CD14-positive monocyte (primary cell): Measurements from ENCODE around the gene GLI3. TPM values are rescaled to one million over a fixed set of nuclear protein-coding genes. Genes with fewer than 3 reads are reported as not detected.

ENCODE experiments used
- DNase-seq, 3 donors: peaks; one replicate each; pipeline ENCODE4 v3.0.0-alpha.2; 2011 to 2022
- H2AFZ ChIP-seq: 2 replicates; pipeline ENCODE4 v1.6.0; 2012; ENCODE audit warnings: mild to moderate bottlenecking, low read depth, low read length, inconsistent platforms; ENCODE audit not compliant: insufficient read depth, poor library complexity, severe bottlenecking
- H3K27ac ChIP-seq, 2 donors: 1 replicate in 1 of 2; 2 replicates in 1 of 2; pipeline ENCODE4 v1.5.1; 2012 to 2013; ENCODE audit warnings: low read length in 2 of 2, control low read depth in 1 of 2, inconsistent platforms in 1 of 2, low read depth in 1 of 2, mild to moderate bottlenecking in 1 of 2
- H3K27me3 ChIP-seq, 2 donors: one replicate each; pipeline versions ENCODE4 v1.6.0 to v1.6.1; 2011 to 2013; ENCODE audit warnings: low read length in 2 of 2; ENCODE audit not compliant: control insufficient read depth in 2 of 2, insufficient read depth in 2 of 2
- H3K36me3 ChIP-seq, 2 donors: replicated peaks in 1 of 2; 1 replicate in 1 of 2; 2 replicates in 1 of 2; pipeline versions ENCODE4 v1.5.1 to v1.6.1; 2012 to 2013; ENCODE audit warnings: low read length in 2 of 2, control low read depth in 1 of 2, inconsistent platforms in 1 of 2, mild to moderate bottlenecking in 1 of 2; ENCODE audit not compliant: insufficient read depth in 2 of 2, control insufficient read depth in 1 of 2
- H3K4me1 ChIP-seq, 2 donors: 1 replicate in 1 of 2; 2 replicates in 1 of 2; pipeline versions ENCODE4 v1.5.1 to v1.6.1; 2012 to 2013; ENCODE audit warnings: low read length in 2 of 2, control low read depth in 1 of 2, inconsistent platforms in 1 of 2, mild to moderate bottlenecking in 1 of 2, moderate library complexity in 1 of 2; ENCODE audit not compliant: insufficient read depth in 2 of 2, control insufficient read depth in 1 of 2
- H3K4me2 ChIP-seq: replicated peaks from 2 replicates; pipeline ENCODE3; 2012; ENCODE audit warnings: low read length, moderate library complexity, mild to moderate bottlenecking; ENCODE audit not compliant: poor library complexity, severe bottlenecking; ENCODE audit errors: extremely low read depth
- H3K4me3 ChIP-seq, 3 experiments: fragments of 200-600 bp in 1 of 3; sonication (generic) in 1 of 3; replicated peaks in 1 of 3; 1 replicate in 2 of 3; 2 replicates in 1 of 3; pipeline ENCODE4 v1.5.1; 2011 to 2013; ENCODE audit warnings: low read length in 3 of 3, mild to moderate bottlenecking in 3 of 3, control low read depth in 2 of 3, low read depth in 2 of 3, inconsistent platforms in 1 of 3, moderate library complexity in 1 of 3
- H3K79me2 ChIP-seq: 2 replicates; pipeline ENCODE4 v1.6.0; 2012; ENCODE audit warnings: mild to moderate bottlenecking, control low read depth, inconsistent platforms, low read length, moderate library complexity; ENCODE audit not compliant: insufficient read depth
- H3K9ac ChIP-seq: 2 replicates; pipeline ENCODE4 v1.6.0; 2017; ENCODE audit warnings: low read length, mild to moderate bottlenecking; ENCODE audit not compliant: insufficient read depth, poor library complexity, severe bottlenecking
- H3K9me3 ChIP-seq, 2 donors: replicated peaks in 1 of 2; 1 replicate in 1 of 2; 2 replicates in 1 of 2; pipeline versions ENCODE4 v1.5.1 to v1.6.1; 2012 to 2013; ENCODE audit warnings: low read length in 2 of 2, control low read depth in 1 of 2; ENCODE audit not compliant: control insufficient read depth in 1 of 2, insufficient read depth in 1 of 2
- H4K20me1 ChIP-seq: 2 replicates; pipeline ENCODE4 v1.6.0; 2012; ENCODE audit warnings: mild to moderate bottlenecking, low read length, control low read depth, moderate library complexity; ENCODE audit not compliant: insufficient read depth
- H3K27ac Mint-ChIP-seq, 7 donors: one replicate each; pipeline ENCODE4 v1.8.0; 2020; ENCODE audit warnings: mild to moderate bottlenecking in 7 of 7, mixed read lengths in 7 of 7, moderate library complexity in 6 of 7, inconsistent platforms in 2 of 7
- H3K27me3 Mint-ChIP-seq, 3 donors: one replicate each; pipeline ENCODE4 v1.8.0; 2021 to 2022; ENCODE audit warnings: low read depth in 3 of 3, mild to moderate bottlenecking in 3 of 3, mixed read lengths in 3 of 3, moderate library complexity in 3 of 3, inconsistent platforms in 1 of 3
- H3K36me3 Mint-ChIP-seq, 2 donors: one replicate each; pipeline ENCODE4 v1.8.0; 2020; ENCODE audit warnings: mixed read lengths in 2 of 2, inconsistent platforms in 1 of 2, mild to moderate bottlenecking in 1 of 2
- H3K4me1 Mint-ChIP-seq: one replicate; pipeline ENCODE4 v1.8.0; 2020; ENCODE audit warnings: mild to moderate bottlenecking, mixed read lengths
- H3K4me3 Mint-ChIP-seq, 2 donors: one replicate each; pipeline ENCODE4 v1.8.0; 2020; ENCODE audit warnings: mild to moderate bottlenecking in 2 of 2, mixed read lengths in 2 of 2, moderate library complexity in 1 of 2
- H3K9me3 Mint-ChIP-seq, 7 donors: one replicate each; pipeline ENCODE4 v1.8.0; 2020 to 2022; ENCODE audit warnings: mixed read lengths in 7 of 7, mild to moderate bottlenecking in 6 of 7, moderate library complexity in 6 of 7, inconsistent platforms in 2 of 7
- WGBS: methylation state at CpG from one replicate; pipeline ENCODE4 v1.1.5; 2013; ENCODE audit warnings: missing lambda C conversion rate; ENCODE audit not compliant: insufficient coverage; 5-methylcytosine and 5-hydroxymethylcytosine counted together
- intact Hi-C, 2 donors: fragments of 100-400 bp; cut with micrococcal nuclease; formaldehyde crosslinking; loops; one replicate each; pipeline versions ENCODE4 v1.15.0 to v1.15.1; 2023
- polyA plus RNA-seq, 3 donors: library from polyadenylated mRNA; depleted of rRNA in 1 of 3; unstranded in 2 of 3; stranded (reverse) in 1 of 3; fragments of 300-500 nt in 2 of 3; fragments of >200 nt in 1 of 3; fragmentation: Illumina TruSeq in 2 of 3; gene quantifications; 1 replicate in 2 of 3; 2 replicates in 1 of 3; pipeline ENCODE4 v1.2.3, GENCODE V29; 2012 to 2021
- TF ChIP-seq, protein P1 (sequence below): fragments of 200-600 bp; IDR thresholded peaks from one replicate; pipeline ENCODE4 v1.8.0; 2022; ENCODE audit warnings: antibody characterized with exemption, mild to moderate bottlenecking

GLI3 gene
- polyA plus RNA-seq, 3 donors = not detected

DNA sequence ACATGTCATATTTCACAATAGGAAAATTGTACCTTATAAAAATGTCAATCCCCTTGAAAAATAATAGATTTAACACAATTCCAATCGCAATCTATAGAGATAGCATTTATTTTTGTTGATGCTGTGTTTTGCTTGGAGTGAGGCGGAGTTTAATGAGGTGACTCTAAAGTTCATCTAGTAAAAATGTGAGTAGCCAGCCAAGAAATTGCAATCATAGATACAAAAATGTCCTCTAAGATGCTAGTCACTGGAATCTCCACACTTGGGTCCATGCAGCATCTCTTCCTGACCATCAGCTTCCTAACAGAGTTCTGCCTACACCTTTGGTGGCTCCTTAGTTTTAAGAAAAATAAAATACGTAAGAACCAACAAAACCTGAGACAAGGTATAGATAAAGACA, 44.9 kb downstream of the GLI3 start:
- TF ChIP-seq, protein P1, sequence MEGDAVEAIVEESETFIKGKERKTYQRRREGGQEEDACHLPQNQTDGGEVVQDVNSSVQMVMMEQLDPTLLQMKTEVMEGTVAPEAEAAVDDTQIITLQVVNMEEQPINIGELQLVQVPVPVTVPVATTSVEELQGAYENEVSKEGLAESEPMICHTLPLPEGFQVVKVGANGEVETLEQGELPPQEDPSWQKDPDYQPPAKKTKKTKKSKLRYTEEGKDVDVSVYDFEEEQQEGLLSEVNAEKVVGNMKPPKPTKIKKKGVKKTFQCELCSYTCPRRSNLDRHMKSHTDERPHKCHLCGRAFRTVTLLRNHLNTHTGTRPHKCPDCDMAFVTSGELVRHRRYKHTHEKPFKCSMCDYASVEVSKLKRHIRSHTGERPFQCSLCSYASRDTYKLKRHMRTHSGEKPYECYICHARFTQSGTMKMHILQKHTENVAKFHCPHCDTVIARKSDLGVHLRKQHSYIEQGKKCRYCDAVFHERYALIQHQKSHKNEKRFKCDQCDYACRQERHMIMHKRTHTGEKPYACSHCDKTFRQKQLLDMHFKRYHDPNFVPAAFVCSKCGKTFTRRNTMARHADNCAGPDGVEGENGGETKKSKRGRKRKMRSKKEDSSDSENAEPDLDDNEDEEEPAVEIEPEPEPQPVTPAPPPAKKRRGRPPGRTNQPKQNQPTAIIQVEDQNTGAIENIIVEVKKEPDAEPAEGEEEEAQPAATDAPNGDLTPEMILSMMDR = no peak
- WGBS = no CpG with 5 or more reads among the region's 3 CpGs
- no peaks in the 10 kb centered on the region for H3K9me3 Mint-ChIP-seq
- no peak overlapping the region for H3K4me2 ChIP-seq
- H3K27me3 Mint-ChIP-seq = peaks cover 1 to 9% (median 2%) of the 10 kb centered on the region in 3 donors
- H3K79me2 ChIP-seq = no peaks in the 10 kb centered on the region
- no peaks in the 10 kb centered on the region for H3K9me3 ChIP-seq
- H3K27ac Mint-ChIP-seq = no peak overlapping the region
- peaks cover 6% of the 10 kb centered on the region for H3K4me1 Mint-ChIP-seq
- H3K4me1 ChIP-seq = no peaks in the 10 kb centered on the region
- no peak overlapping the region for H3K9ac ChIP-seq
- no peak overlapping the region for H2AFZ ChIP-seq
- no peaks in the 10 kb centered on the region for H4K20me1 ChIP-seq
- no peaks in the 10 kb centered on the region for H3K36me3 Mint-ChIP-seq
- H3K27ac ChIP-seq = no peak overlapping the region
- H3K27me3 ChIP-seq = no peaks in the 10 kb centered on the region
- intact Hi-C loops = no loop called here
- H3K36me3 ChIP-seq = no peaks in the 10 kb centered on the region
- H3K4me3 Mint-ChIP-seq = no peak overlapping the region
- DNase-seq = no peak
- no peak overlapping the region for H3K4me3 ChIP-seq

DNA sequence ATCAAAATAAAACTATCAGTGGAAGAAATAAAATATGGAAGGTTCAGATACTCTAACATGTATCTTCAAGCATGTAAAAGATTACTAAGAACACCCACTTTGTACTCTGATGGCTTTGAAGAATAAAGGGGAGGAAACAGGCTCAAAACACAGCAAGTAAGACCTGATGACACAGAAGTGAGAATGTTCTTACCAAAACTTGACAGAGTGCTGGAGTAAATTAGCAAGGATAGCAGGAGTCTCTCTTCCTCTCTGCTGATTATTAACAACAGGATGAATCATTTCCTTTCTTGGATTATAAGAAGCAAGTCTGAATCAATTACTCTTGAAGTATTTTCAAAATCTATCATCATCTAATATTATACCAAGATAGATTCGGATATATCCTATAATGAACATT, 47.5 kb downstream of the GLI3 start:
- Histone ChIP-seq H2AFZ (no peak overlapping the region), H3K4me3 (no peak overlapping the region), H3K79me2 (no peaks in the 10 kb centered on the region), H3K9ac (no peak overlapping the region), H3K4me2 (no peak overlapping the region), H4K20me1 (no peaks in the 10 kb centered on the region), H3K27me3 (no peaks in the 10 kb centered on the region), H3K36me3 (no peaks in the 10 kb centered on the region), H3K27ac (no peak overlapping the region), H3K9me3 (no peaks in the 10 kb centered on the region), H3K4me1 (no peaks in the 10 kb centered on the region)
- Mint-ChIP-seq H3K4me1 (peaks cover 6% of the 10 kb centered on the region), H3K4me3 (no peak overlapping the region), H3K9me3 (no peaks in the 10 kb centered on the region), H3K27ac (no peak overlapping the region), H3K27me3 (peaks cover 1 to 7% (median 4%) of the 10 kb centered on the region in 3 donors), H3K36me3 (no peaks in the 10 kb centered on the region)
- TF ChIP-seq, protein P1 = no peak
- no CpG with 5 or more reads among the region's 1 CpG for WGBS
- intact Hi-C loops = no loop called here
- no peak for DNase-seq
